ENCODE data around the gene PARP2. TPM values are rescaled to one million over a fixed set of nuclear protein-coding genes. Genes with fewer than 3 reads are reported as not detected.
"Not testable (repeated sequence)": the region's sequence is repeated elsewhere in the genome, so short reads cannot be mapped to it uniquely, and the experiment has no call there.

The PARP2 gene
- total and polyA plus RNA-seq, 2 experiments from 2014 or later: 10.1 to 26.0 TPM

DNA sequence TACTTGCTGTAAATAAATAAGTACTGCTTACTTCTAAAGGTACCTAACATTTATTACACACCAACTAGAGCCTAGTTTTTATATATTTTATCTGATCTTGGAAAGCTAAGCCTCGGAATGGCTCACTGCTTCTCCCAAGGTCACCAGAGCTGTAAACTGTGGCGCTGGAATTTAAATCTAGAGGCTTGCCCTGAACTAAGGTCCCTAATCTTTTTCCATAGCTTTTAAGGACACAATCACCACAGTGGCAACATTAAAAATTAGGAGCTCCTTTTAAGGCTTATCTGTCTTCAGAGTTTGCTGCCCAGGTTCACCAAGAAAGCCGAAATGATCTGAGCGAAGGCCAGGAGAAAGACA is 11.0 kb upstream of the PARP2 start:
- peak; percentile 53 for DNase-seq
- H3K36me3 ChIP-seq (ENCODE audit: low read depth): 0 out of 2 replicates have a peak, but pooled peaks cover 5% of the 10 kb centered on the region
- peak overlapping the region; percentile 95 for H3K4me3 ChIP-seq
- peaks cover 55% of the 10 kb centered on the region for H3K79me2 ChIP-seq (ENCODE audit: insufficient read depth)
- TF ChIP-seq EZH2phosphoT487 (IDR thresholded peaks at IDR 0.05; ENCODE audit: insufficient read depth, low read depth) (no peak), EZH2 (IDR thresholded peaks at IDR 0.05; ENCODE audit: insufficient read depth, poor library complexity, severe bottlenecking) (no peak)
- H3K27me3 ChIP-seq (replicated peaks; ENCODE audit: insufficient read depth): no peaks in the 10 kb centered on the region
- peak overlapping the region; percentile 94 for H2AFZ ChIP-seq
- H3K4me1 ChIP-seq (ENCODE audit: insufficient read depth): peaks cover 12% of the 10 kb centered on the region
- peak overlapping the region; percentile 71 for H3K27ac ChIP-seq
- H3K9me2 ChIP-seq (ENCODE audit: insufficient read depth): no peaks in the 10 kb centered on the region
- WGBS, 2 experiments (ENCODE audit: low coverage in 1 of 2, low lambda C conversion rate in 2 of 2, missing lambda C conversion rate in 2 of 2): 1 to 3% methylated on average over 4 of the region's 4 CpGs
- H3K9me3 ChIP-seq (ENCODE audit: low read depth): no peaks in the 10 kb centered on the region
- H4K20me1 ChIP-seq (ENCODE audit: insufficient read depth): 0 out of 2 replicates have a peak, but pooled peaks cover 3% of the 10 kb centered on the region
- peak overlapping the region; percentile 81 for H3K9ac ChIP-seq
- H3K4me2 ChIP-seq (ENCODE audit: unreplicated experiment): peak overlapping the region; percentile 93
- H3F3A ChIP-seq (ENCODE audit: insufficient read depth): peaks cover 41% of the 10 kb centered on the region
- in situ Hi-C loops (cut with MboI): no loop called here

- H4K20me1 ChIP-seq (ENCODE audit: insufficient read depth): 0 out of 2 replicates have a peak, but pooled peaks cover 3% of the 10 kb centered on the region
- peak; percentile 86 for DNase-seq
- peak within 1 kb of the TSS; percentile 94 for H2AFZ ChIP-seq
- peak within 1 kb of the TSS; percentile 93 for H3K4me2 ChIP-seq (ENCODE audit: unreplicated experiment)
- no peaks in the 10 kb centered on the region for H3K9me2 ChIP-seq (ENCODE audit: insufficient read depth)
- H3K9me3 ChIP-seq (ENCODE audit: low read depth): no peaks in the 10 kb centered on the region
- peak within 1 kb of the TSS; percentile 71 for H3K27ac ChIP-seq
- 2 to 3% methylated on average over 19 of the region's 19 CpGs for WGBS, 2 experiments (ENCODE audit: low coverage in 1 of 2, low lambda C conversion rate in 2 of 2, missing lambda C conversion rate in 2 of 2)
- no peaks in the 10 kb centered on the region for H3K27me3 ChIP-seq (replicated peaks; ENCODE audit: insufficient read depth)
- peak within 1 kb of the TSS; percentile 81 for H3K9ac ChIP-seq
- H3F3A ChIP-seq (ENCODE audit: insufficient read depth): peaks cover 35% of the 10 kb centered on the region
- peak within 1 kb of the TSS; percentile 95 for H3K4me3 ChIP-seq
- TF ChIP-seq EZH2phosphoT487 (IDR thresholded peaks at IDR 0.05; ENCODE audit: insufficient read depth, low read depth): no peak
- no peak for TF ChIP-seq EZH2 (IDR thresholded peaks at IDR 0.05; ENCODE audit: insufficient read depth, poor library complexity, severe bottlenecking)
- H3K4me1 ChIP-seq (ENCODE audit: insufficient read depth): peaks cover 6% of the 10 kb centered on the region; the same call in 1 of the 2 replicates
- peaks cover 50% of the 10 kb centered on the region for H3K79me2 ChIP-seq (ENCODE audit: insufficient read depth)
- 0 out of 2 replicates have a peak, but pooled peaks cover 4% of the 10 kb centered on the region for H3K36me3 ChIP-seq (ENCODE audit: low read depth)
- in situ Hi-C loops (cut with MboI): no loop called here
Observed at GRCh38 chr14:20332788-20333493, 10.5 kb upstream of the PARP2 start, which contains the start of gene CCNB1IP1. CCNB1IP1 (minus strand) TSS chr14:20333279; CDS start chr14:20316523, 16,756 bp downstream.

DNA sequence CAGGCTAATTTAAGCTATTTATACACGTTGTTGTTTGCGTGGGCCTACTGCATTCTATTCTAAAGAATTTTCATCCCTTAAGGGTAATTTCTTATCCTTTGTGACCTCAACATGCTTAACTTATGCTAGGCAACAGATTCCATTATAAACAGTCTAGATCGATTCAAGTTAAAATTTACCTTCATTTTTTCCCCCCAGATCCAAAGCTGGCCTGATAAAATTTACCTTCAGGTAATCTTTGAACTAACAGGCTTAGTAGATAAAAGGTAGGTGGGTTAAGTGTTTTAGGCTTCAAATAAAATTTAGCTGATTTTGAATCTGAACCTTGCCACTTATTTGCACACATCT is 10.0 kb upstream of the PARP2 start:
- H3K79me2 ChIP-seq (ENCODE audit: insufficient read depth): peaks cover 45% of the 10 kb centered on the region
- peak overlapping the region; percentile 81 for H3K9ac ChIP-seq
- TF ChIP-seq EZH2 (IDR thresholded peaks at IDR 0.05; ENCODE audit: insufficient read depth, poor library complexity, severe bottlenecking) (no peak), EZH2phosphoT487 (IDR thresholded peaks at IDR 0.05; ENCODE audit: insufficient read depth, low read depth) (no peak)
- no peaks in the 10 kb centered on the region for H3K36me3 ChIP-seq (ENCODE audit: low read depth)
- in situ Hi-C loops (cut with MboI): no loop called here
- peak overlapping the region; percentile 93 for H3K4me2 ChIP-seq (ENCODE audit: unreplicated experiment)
- H3K27ac ChIP-seq: peak overlapping the region; percentile 71
- H4K20me1 ChIP-seq (ENCODE audit: insufficient read depth): 0 out of 2 replicates have a peak, but pooled peaks cover 3% of the 10 kb centered on the region
- WGBS, 2 experiments (ENCODE audit: low coverage in 1 of 2, low lambda C conversion rate in 2 of 2, missing lambda C conversion rate in 2 of 2): 21 to 28% methylated on average over 3 of the region's 3 CpGs
- peaks cover 6% of the 10 kb centered on the region; the same call in 1 of the 2 replicates for H3K4me1 ChIP-seq (ENCODE audit: insufficient read depth)
- H3F3A ChIP-seq (ENCODE audit: insufficient read depth): peaks cover 31% of the 10 kb centered on the region
- no peaks in the 10 kb centered on the region for H3K9me2 ChIP-seq (ENCODE audit: insufficient read depth)
- peak overlapping the region; percentile 95 for H3K4me3 ChIP-seq
- H3K27me3 ChIP-seq (replicated peaks; ENCODE audit: insufficient read depth): no peaks in the 10 kb centered on the region
- H3K9me3 ChIP-seq (ENCODE audit: low read depth): no peaks in the 10 kb centered on the region
- no peak for DNase-seq
- H2AFZ ChIP-seq: peak overlapping the region; percentile 94

DNA sequence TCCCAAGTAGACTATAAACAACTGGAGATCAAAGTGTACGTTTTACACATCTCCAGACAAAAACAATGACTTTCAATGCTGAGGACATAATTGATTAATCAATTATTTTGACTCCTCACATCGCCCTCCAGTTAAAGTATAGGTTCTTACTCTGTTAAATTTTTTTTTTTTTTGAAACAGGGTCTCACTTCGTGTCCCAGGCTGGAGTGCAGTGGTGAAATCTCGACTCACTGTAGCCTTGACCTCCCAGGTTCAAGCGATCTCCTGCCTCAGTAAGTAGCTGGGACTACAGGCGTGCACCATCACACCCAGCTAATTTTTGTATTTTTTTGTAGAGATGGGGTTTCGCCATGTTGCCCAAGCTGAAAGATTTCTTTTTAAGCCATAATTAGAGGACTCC is 9.4 kb upstream of the PARP2 start:
- Histone ChIP-seq H3K4me1 (ENCODE audit: insufficient read depth) (peaks cover 6% of the 10 kb centered on the region; the same call in 1 of the 2 replicates), H3K36me3 (ENCODE audit: low read depth) (no peaks in the 10 kb centered on the region), H4K20me1 (ENCODE audit: insufficient read depth) (0 out of 2 replicates have a peak, but pooled peaks cover 3% of the 10 kb centered on the region), H2AFZ (peak overlapping the region; percentile 94; the same call in 1 of the 2 replicates), H3K9me2 (ENCODE audit: insufficient read depth) (no peaks in the 10 kb centered on the region), H3K4me2 (ENCODE audit: unreplicated experiment) (no peak overlapping the region), H3K9ac (no peak overlapping the region), H3K9me3 (ENCODE audit: low read depth) (no peaks in the 10 kb centered on the region), H3K4me3 (no peak overlapping the region), H3K27ac (no peak overlapping the region), H3F3A (ENCODE audit: insufficient read depth) (peaks cover 25% of the 10 kb centered on the region), H3K27me3 (replicated peaks; ENCODE audit: insufficient read depth) (no peaks in the 10 kb centered on the region), H3K79me2 (ENCODE audit: insufficient read depth) (peaks cover 39% of the 10 kb centered on the region)
- WGBS, 2 experiments (ENCODE audit: low coverage in 1 of 2, low lambda C conversion rate in 2 of 2, missing lambda C conversion rate in 2 of 2): 71 to 73% methylated on average over 7 of the region's 7 CpGs
- in situ Hi-C loops (cut with MboI): no loop called here
- TF ChIP-seq EZH2phosphoT487 (IDR thresholded peaks at IDR 0.05; ENCODE audit: insufficient read depth, low read depth): no peak
- TF ChIP-seq EZH2 (IDR thresholded peaks at IDR 0.05; ENCODE audit: insufficient read depth, poor library complexity, severe bottlenecking): no peak
- no peak for DNase-seq

- 90 to 91% methylated on average over 3 to 4 of the region's 4 CpGs for WGBS, 2 experiments (ENCODE audit: low coverage in 1 of 2, low lambda C conversion rate in 2 of 2, missing lambda C conversion rate in 2 of 2)
Observed at GRCh38 chr14:20341032-20341431, 2.4 kb upstream of the PARP2 start.

More at GRCh38 chr14:20341032-20341431, 2.4 kb upstream of the PARP2 start:
- H3K36me3 ChIP-seq (ENCODE audit: low read depth); H3K9me3 ChIP-seq (ENCODE audit: low read depth); H3K27me3 ChIP-seq (replicated peaks; ENCODE audit: insufficient read depth); H3K4me3 ChIP-seq; in situ Hi-C loops (cut with MboI); H3K27ac ChIP-seq; H3K4me1 ChIP-seq (ENCODE audit: insufficient read depth); H4K20me1 ChIP-seq (ENCODE audit: insufficient read depth); DNase-seq; H3K9me2 ChIP-seq (ENCODE audit: insufficient read depth); H2AFZ ChIP-seq; H3K4me2 ChIP-seq (ENCODE audit: unreplicated experiment); H3K9ac ChIP-seq: not testable (repeated sequence)
- Histone ChIP-seq H3K79me2 (ENCODE audit: insufficient read depth) (peaks cover 18% of the 10 kb centered on the region), H3F3A (ENCODE audit: insufficient read depth) (peaks cover 21% of the 10 kb centered on the region)

Data from GM23248 (cell line).